HepG2 (cell line): ENCODE results near the gene PCIF1. TPM values are rescaled to one million over a fixed set of nuclear protein-coding genes. Genes with fewer than 3 reads are reported as not detected.

ENCODE experiments used
- ATF5 ChIP-seq: sonication (generic); formaldehyde crosslinking; IDR thresholded peaks from 2 replicates; pipeline ENCODE4 v1.4.0; 2020; ENCODE audit warnings: mild to moderate bottlenecking, low read depth, missing genetic modification reagents
- MATR3 ChIP-seq: sonication (generic); formaldehyde crosslinking; IDR thresholded peaks from 2 replicates; pipeline ENCODE4 v1.4.0; 2020; ENCODE audit warnings: missing genetic modification reagents
- MNT ChIP-seq: fragments of 450-650 bp; IDR thresholded peaks from 2 replicates; pipeline ENCODE4 v1.6.1; 2016
- NFAT5 ChIP-seq: sonication (generic); formaldehyde crosslinking; IDR thresholded peaks from 2 replicates; pipeline ENCODE4 v1.4.0; 2020; ENCODE audit warnings: missing genetic modification reagents
- PAWR ChIP-seq: sonication (generic); formaldehyde crosslinking; IDR thresholded peaks from 2 replicates; pipeline ENCODE4 v1.4.0; 2020; ENCODE audit warnings: missing genetic modification reagents, mild to moderate bottlenecking, borderline replicate concordance
- POLR2AphosphoS5 ChIP-seq: IDR thresholded peaks from 2 replicates; pipeline ENCODE4 v1.6.1; 2012; ENCODE audit warnings: low read depth, low read length
- RARG ChIP-seq: sonication (generic); formaldehyde crosslinking; IDR thresholded peaks from 2 replicates; pipeline ENCODE4 v1.4.0; 2020; ENCODE audit warnings: low read depth, mild to moderate bottlenecking, missing genetic modification reagents
- SALL1 ChIP-seq: sonication (generic); formaldehyde crosslinking; IDR thresholded peaks from 2 replicates; pipeline ENCODE4 v1.8.0; 2022; ENCODE audit warnings: mild to moderate bottlenecking, missing genetic modification reagents
- TCF7L2 ChIP-seq: IDR thresholded peaks from 2 replicates; pipeline ENCODE4 v1.6.1; 2011; ENCODE audit warnings: mild to moderate bottlenecking, low read depth, low read length, moderate library complexity
- U2AF2 ChIP-seq: fragments of 200-400 bp; formaldehyde crosslinking; IDR thresholded peaks from 2 replicates; pipeline ENCODE4 v1.6.1; 2017; ENCODE audit warnings: low read depth, mild to moderate bottlenecking, low read length
- ZBTB7A ChIP-seq: sonication (generic); formaldehyde crosslinking; IDR thresholded peaks from 2 replicates; pipeline ENCODE4 v1.8.0; 2022; ENCODE audit warnings: mild to moderate bottlenecking, missing genetic modification reagents
- ZNF235 ChIP-seq: sonication (generic); formaldehyde crosslinking; IDR thresholded peaks from 2 replicates; pipeline ENCODE4 v1.8.1; 2023; ENCODE audit warnings: mild to moderate bottlenecking, missing genetic modification reagents, borderline replicate concordance
- ZNF432 ChIP-seq: sonication (generic); formaldehyde crosslinking; IDR thresholded peaks from 2 replicates; pipeline ENCODE4 v1.5.0; 2020; ENCODE audit warnings: missing genetic modification reagents, mild to moderate bottlenecking, borderline replicate concordance
- ZNF501 ChIP-seq: sonication (generic); formaldehyde crosslinking; IDR thresholded peaks from 2 replicates; pipeline ENCODE4 v1.5.1; 2020; ENCODE audit warnings: mild to moderate bottlenecking, moderate library complexity, missing genetic modification reagents
- ZNF558 ChIP-seq: sonication (generic); formaldehyde crosslinking; IDR thresholded peaks from 2 replicates; pipeline ENCODE4 v1.9.0; 2022; ENCODE audit warnings: mild to moderate bottlenecking, missing genetic modification reagents, borderline replicate concordance
- ZNF768 ChIP-seq: sonication (generic); formaldehyde crosslinking; IDR thresholded peaks from 2 replicates; pipeline ENCODE4 v1.4.0; 2020; ENCODE audit warnings: missing genetic modification reagents
- ZXDC ChIP-seq: sonication (generic); formaldehyde crosslinking; IDR thresholded peaks from 2 replicates; pipeline ENCODE4 v1.5.0; 2020; ENCODE audit warnings: mild to moderate bottlenecking, missing genetic modification reagents
- polyA plus RNA-seq, 8 experiments: library from polyadenylated mRNA; depleted of rRNA in 3 of 8; stranded (reverse) in 7 of 8; unstranded in 1 of 8; fragments of >200 nt; fragmentation: Illumina TruSeq in 4 of 8; extraction: Trizol in 4 of 8; gene quantifications; 2 replicates each; pipeline versions ENCODE4 v1.2.1 to v1.2.3, GENCODE V29; 2011 to 2016; ENCODE audit warnings: low read depth in 4 of 8, missing spikeins in 1 of 8, mixed read lengths in 1 of 8; ENCODE audit not compliant: insufficient read depth in 1 of 8
- total RNA-seq, 5 experiments: library from RNA; depleted of rRNA; stranded (reverse); fragments of >200 nt; fragmentation: Illumina TruSeq; extraction: Trizol; gene quantifications; 2 replicates each; pipeline ENCODE4 v1.2.3, GENCODE V29; 2016; ENCODE audit warnings: low read depth in 1 of 5
- TF ChIP-seq, protein P1 (sequence below): sonication (generic); formaldehyde crosslinking; IDR thresholded peaks from 2 replicates; pipeline ENCODE4 v1.4.0; 2020; ENCODE audit warnings: missing genetic modification reagents

PCIF1 gene
- total and polyA plus RNA-seq, 2 of the 13 experiments (the other 11 are each of a cell fraction or from before 2014, with no cell fraction given): 20.9 to 24.4 TPM

DNA sequence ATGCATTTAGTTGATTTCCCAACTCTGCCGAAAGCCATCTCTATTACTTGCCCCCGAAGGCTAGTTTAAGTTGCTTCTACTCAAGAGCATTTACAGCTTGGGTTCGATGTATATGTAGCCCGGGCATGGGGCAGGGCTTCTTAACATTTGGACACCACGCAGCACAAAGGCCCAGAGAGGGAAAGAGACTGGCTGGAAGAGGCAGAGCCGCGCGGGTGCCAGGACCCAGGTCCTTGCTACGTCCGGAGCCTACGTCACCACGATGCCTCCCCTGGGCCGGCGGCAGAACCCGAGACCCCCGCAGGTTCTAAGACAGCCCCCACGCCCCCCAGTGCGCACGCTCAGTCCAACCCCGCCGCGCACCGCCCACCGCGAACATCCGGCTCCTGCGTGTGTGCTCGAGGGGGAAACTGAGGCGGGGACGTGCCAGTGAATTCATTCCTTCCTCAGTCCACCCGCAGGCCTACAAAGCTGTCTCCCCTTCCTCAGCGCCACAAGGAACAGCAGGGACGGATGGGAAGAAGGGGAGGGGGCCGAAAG, 367 bp upstream of the PCIF1 start (continued):
- TF ChIP-seq MNT (no peak), ZBTB7A (peak; percentile 96), ZNF768 (CRISPR knock-in tag) (peak; percentile 98), ZNF432 (CRISPR knock-in tag) (no peak), ZNF235 (CRISPR knock-in tag) (no peak; the same call in 1 of the 2 replicates), NFAT5 (CRISPR knock-in tag) (no peak), TCF7L2 (no peak), U2AF2 (0 out of 2 replicates have a peak, but pooled peaks have one; percentile 57), ATF5 (CRISPR knock-in tag) (no peak), ZNF558 (CRISPR knock-in tag) (no peak; the same call in 1 of the 2 replicates), RARG (CRISPR knock-in tag) (no peak; the same call in 1 of the 2 replicates), MATR3 (CRISPR knock-in tag) (no peak), ZNF501 (CRISPR knock-in tag) (peak; percentile 85; the same call in 1 of the 2 replicates), POLR2AphosphoS5 (no peak), ZXDC (CRISPR knock-in tag) (no peak), SALL1 (CRISPR knock-in tag) (no peak; the same call in 1 of the 2 replicates), PAWR (CRISPR knock-in tag) (peak; percentile 98; the same call in 1 of the 2 replicates)
- TF ChIP-seq, protein P1, sequence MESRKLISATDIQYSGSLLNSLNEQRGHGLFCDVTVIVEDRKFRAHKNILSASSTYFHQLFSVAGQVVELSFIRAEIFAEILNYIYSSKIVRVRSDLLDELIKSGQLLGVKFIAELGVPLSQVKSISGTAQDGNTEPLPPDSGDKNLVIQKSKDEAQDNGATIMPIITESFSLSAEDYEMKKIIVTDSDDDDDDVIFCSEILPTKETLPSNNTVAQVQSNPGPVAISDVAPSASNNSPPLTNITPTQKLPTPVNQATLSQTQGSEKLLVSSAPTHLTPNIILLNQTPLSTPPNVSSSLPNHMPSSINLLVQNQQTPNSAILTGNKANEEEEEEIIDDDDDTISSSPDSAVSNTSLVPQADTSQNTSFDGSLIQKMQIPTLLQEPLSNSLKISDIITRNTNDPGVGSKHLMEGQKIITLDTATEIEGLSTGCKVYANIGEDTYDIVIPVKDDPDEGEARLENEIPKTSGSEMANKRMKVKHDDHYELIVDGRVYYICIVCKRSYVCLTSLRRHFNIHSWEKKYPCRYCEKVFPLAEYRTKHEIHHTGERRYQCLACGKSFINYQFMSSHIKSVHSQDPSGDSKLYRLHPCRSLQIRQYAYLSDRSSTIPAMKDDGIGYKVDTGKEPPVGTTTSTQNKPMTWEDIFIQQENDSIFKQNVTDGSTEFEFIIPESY (CRISPR knock-in tag): no peak
